ENCODE results near the gene SLC17A7. TPM values are rescaled to one million over a fixed set of nuclear protein-coding genes. Genes with fewer than 3 reads are reported as not detected.

The SLC17A7 gene
- total RNA-seq, 1 experiment from 2014 or later: 1.8 TPM

- H3K4me3 ChIP-seq (replicated peaks in 1 of 2; ENCODE audit: low read depth in 1 of 2, low read length in 2 of 2): no peak overlapping the region
Measured at GRCh38 chr19:49411681-49412326, 29.5 kb downstream of the SLC17A7 start.

GRCh38 chr19:49409441-49410029, 31.8 kb downstream of the SLC17A7 start:
- ChIA-PET POLR2A (interaction anchor here (1.0 to 1.1 kb wide), 2 partner anchors 17 to 44 kb away, joined by 3 to 5 read pairs; partner anchors contain the start of gene ALDH16A1), CTCF (interaction anchor here (2.0 kb wide), 1 partner anchor 18 kb away, joined by 5 read pairs; no protein-coding TSS in a partner anchor), RAD21 (ENCODE audit: low non-redundant PET in 1 of 2, low total read pairs in 2 of 2, uncharacterized antibody in 2 of 2, unreplicated experiment in 2 of 2) (no interaction called here)
- intact Hi-C loops (cut with micrococcal nuclease): no loop called here
- no peaks in the 10 kb centered on the region for H4K20me1 ChIP-seq (ENCODE audit: insufficient read depth)
- BruUV-seq (replicated peaks): no TSS peak
- no peaks in the 10 kb centered on the region for H3K36me3 ChIP-seq (ENCODE audit: control insufficient read depth in 1 of 2, insufficient read depth in 2 of 2, low read length in 2 of 2)
- no peak for ATAC-seq
- no peak for DNase-seq (ENCODE audit: low read depth, low spot score)
- no peaks in the 10 kb centered on the region for H3K9me2 ChIP-seq (ENCODE audit: insufficient read depth)
- no peak overlapping the region for H3K4me3 ChIP-seq (replicated peaks in 1 of 2; ENCODE audit: low read depth in 1 of 2, low read length in 2 of 2)
- H3K9me3 ChIP-seq (ENCODE audit: control insufficient read depth in 1 of 2, insufficient read depth in 1 of 2, low read depth in 1 of 2, low read length in 2 of 2): no peaks in the 10 kb centered on the region
- peaks cover 2 to 15% of the 10 kb centered on the region in 2 experiments; a peak in 1 of 4 replicates for H3K4me1 ChIP-seq (ENCODE audit: control insufficient read depth in 1 of 2, insufficient read depth in 2 of 2, low read length in 2 of 2)
- H3K27ac ChIP-seq (ENCODE audit: low read depth, low read length): no peak overlapping the region
- no peaks in the 10 kb centered on the region for H3K27me3 ChIP-seq (ENCODE audit: insufficient read depth, low read length)
- no peaks in the 10 kb centered on the region for H3K79me2 ChIP-seq (ENCODE audit: insufficient read depth, low read length)
- H3K4me2 ChIP-seq (ENCODE audit: low read length): 0 out of 2 replicates have a peak overlapping the region, but pooled peaks have one; percentile 12
- H2AFZ ChIP-seq (ENCODE audit: low read depth, low read length, poor library complexity, severe bottlenecking): no peak overlapping the region
- H3K9ac ChIP-seq (ENCODE audit: low read length): no peak overlapping the region
- TF ChIP-seq POLR2A (IDR thresholded peaks at IDR 0.05; ENCODE audit: borderline replicate concordance, extremely low read depth, insufficient read depth, insufficient read length) (no peak), CBX3 (IDR thresholded peaks at IDR 0.05; ENCODE audit: low read depth) (no peak), FOSL1 (IDR thresholded peaks at IDR 0.05; ENCODE audit: low read depth) (no peak), TCF7L2 (IDR thresholded peaks at IDR 0.05; ENCODE audit: borderline replicate concordance, extremely low read depth, insufficient read depth, insufficient read length) (no peak), YY1 (IDR thresholded peaks at IDR 0.05; ENCODE audit: extremely low read depth, insufficient replicate concordance, low read depth, low read length) (no peak), EGR1 (IDR thresholded peaks at IDR 0.05; ENCODE audit: low read depth) (no peak), EZH2phosphoT487 (IDR thresholded peaks at IDR 0.05; ENCODE audit: borderline replicate concordance) (no peak), JUND (IDR thresholded peaks at IDR 0.05) (no peak), REST (IDR thresholded peaks at IDR 0.05; ENCODE audit: low read depth) (no peak), SRF (IDR thresholded peaks at IDR 0.05; ENCODE audit: low read depth) (no peak), ZBTB33 (IDR thresholded peaks at IDR 0.05; ENCODE audit: extremely low read depth, insufficient replicate concordance, low read length) (no peak)
- TF ChIP-seq, protein P1, sequence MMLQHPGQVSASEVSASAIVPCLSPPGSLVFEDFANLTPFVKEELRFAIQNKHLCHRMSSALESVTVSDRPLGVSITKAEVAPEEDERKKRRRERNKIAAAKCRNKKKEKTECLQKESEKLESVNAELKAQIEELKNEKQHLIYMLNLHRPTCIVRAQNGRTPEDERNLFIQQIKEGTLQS (IDR thresholded peaks at IDR 0.05): no peak

More at GRCh38 chr19:49411681-49412326, 29.5 kb downstream of the SLC17A7 start:
- TF ChIP-seq JUND (IDR thresholded peaks at IDR 0.05): no peak
- intact Hi-C loops (cut with micrococcal nuclease): no loop called here
- Histone ChIP-seq H3K9me2 (ENCODE audit: insufficient read depth) (no peaks in the 10 kb centered on the region), H2AFZ (ENCODE audit: low read depth, low read length, poor library complexity, severe bottlenecking) (no peak overlapping the region), H3K9me3 (ENCODE audit: control insufficient read depth in 1 of 2, insufficient read depth in 1 of 2, low read depth in 1 of 2, low read length in 2 of 2) (no peaks in the 10 kb centered on the region), H3K79me2 (ENCODE audit: insufficient read depth, low read length) (no peaks in the 10 kb centered on the region), H4K20me1 (ENCODE audit: insufficient read depth) (no peaks in the 10 kb centered on the region), H3K9ac (ENCODE audit: low read length) (no peak overlapping the region), H3K27ac (ENCODE audit: low read depth, low read length) (no peak overlapping the region), H3K36me3 (ENCODE audit: control insufficient read depth in 1 of 2, insufficient read depth in 2 of 2, low read length in 2 of 2) (no peaks in the 10 kb centered on the region), H3K27me3 (ENCODE audit: insufficient read depth, low read length) (no peaks in the 10 kb centered on the region), H3K4me2 (ENCODE audit: low read length) (no peak overlapping the region), H3K4me1 (ENCODE audit: control insufficient read depth in 1 of 2, insufficient read depth in 2 of 2, low read length in 2 of 2) (peaks cover 2 to 15% of the 10 kb centered on the region in 2 experiments; a peak in 1 of 4 replicates)
- RAD21 ChIA-PET (ENCODE audit: low non-redundant PET in 1 of 2, low total read pairs in 2 of 2, uncharacterized antibody in 2 of 2, unreplicated experiment in 2 of 2): no interaction called here
- CTCF ChIA-PET: no interaction called here
- DNase-seq (ENCODE audit: low read depth, low spot score) (no peak), ATAC-seq (no peak)
- no TSS peak for BruUV-seq (replicated peaks)
- POLR2A ChIA-PET: interaction anchor here (1.1 kb wide), 1 partner anchor 31 kb away, joined by 6 read pairs; no protein-coding TSS in a partner anchor
